Stimulated activated CD4-positive, alpha-beta T cell treated with anti-CD3 and anti-CD28 coated beads, Interleukin-2, amount 100 ng/mL, for 4 hours (primary cell): Measurements from ENCODE around the gene UMOD.

Source experiments
- DNase-seq: peaks from one replicate; pipeline ENCODE4 v3.0.0-alpha.2; 2020; ENCODE audit warnings: low read depth

UMOD gene

DNA sequence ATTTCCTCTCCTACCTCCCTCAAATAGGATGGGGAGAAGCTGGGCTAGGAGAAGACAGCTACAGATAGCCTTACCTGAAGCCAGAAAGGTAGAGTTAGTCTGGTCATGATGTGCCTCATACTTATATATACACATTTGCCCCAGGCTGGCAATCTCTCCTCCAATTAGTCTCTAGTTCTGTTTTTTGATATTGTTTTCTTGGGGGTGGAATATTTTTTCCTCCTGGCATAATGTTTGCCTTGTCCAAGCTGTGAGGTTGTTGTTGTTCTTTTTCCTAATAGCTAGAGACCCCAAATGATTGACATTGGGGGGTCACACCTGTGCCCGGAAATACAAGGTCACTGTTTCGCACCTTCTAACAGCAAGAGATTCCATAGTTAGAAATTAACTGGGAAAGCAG lies at the start of gene UMOD:
Gene UMOD (minus strand): TSS at position 101 of the 400 bp plus-strand sequence. CDS start 1,978 bp downstream, outside the sequence.
- no peak for DNase-seq

DNA sequence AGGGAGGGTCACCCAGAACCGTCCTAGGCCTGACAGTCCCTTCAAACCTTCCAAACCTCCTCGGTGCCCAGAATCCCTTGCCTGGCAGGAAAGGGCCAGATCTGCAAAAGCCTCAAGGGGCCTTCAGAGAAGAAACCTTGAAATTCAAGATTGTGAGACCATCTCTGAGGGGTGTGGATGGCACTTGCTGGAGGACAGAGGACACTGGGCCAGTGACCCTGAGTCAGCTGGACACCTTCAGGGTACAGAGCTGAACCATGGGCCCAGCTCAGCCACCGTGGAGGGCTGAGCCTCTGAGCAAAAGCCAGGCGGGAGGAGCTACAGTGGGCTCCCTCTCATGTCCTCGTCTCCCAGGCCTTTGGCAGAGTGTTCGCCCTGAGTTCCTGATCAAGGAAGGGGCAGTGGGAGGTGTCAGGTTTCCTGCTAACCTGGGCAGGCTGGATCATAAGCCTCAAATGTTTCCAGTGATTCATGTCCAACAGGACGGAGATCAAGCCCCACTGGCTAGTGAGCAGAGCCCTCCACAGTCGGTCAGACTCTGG lies 49.0 kb upstream of the UMOD start:
- no peak for DNase-seq

DNA sequence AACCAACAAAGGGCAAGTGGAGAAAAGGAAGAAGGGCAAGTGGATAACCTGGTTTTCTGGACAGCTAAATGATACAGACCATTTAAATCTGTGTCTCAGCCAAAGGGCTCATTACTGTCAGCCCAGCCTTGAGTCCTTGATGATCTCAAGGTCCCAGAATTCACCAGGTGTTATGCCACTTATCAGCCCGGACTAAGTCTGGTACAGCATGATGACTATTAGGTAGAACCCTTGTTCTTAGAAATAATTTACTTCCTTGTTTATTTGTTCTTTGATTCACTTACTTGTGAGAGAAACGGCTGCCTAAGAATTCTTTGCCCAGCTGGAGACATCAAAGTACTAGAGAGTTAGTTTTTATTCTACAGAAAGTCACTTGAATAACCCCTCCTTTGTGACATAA lies 48.6 kb upstream of the UMOD start:
- DNase-seq = no peak

DNA sequence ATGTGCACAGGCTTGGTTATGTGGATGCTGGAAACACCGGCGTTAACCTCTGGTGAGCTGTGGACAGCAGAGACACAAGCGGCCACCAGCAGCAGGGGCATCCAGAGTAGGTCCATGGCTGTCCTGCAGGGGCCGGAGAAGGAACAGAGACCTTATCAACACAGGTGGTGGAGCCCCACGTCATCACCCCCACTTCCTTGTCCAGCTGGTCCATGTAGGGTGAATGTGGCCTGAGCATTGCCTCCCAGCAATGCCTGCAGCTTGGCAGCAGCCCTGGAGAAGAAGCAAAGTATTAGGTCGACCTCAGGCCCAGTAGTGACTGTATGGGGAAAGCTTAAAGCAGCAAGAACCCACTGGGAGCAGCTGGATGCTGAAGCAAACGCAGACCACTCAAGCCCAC lies 46.7 kb upstream of the UMOD start:
- no peak for DNase-seq

DNA sequence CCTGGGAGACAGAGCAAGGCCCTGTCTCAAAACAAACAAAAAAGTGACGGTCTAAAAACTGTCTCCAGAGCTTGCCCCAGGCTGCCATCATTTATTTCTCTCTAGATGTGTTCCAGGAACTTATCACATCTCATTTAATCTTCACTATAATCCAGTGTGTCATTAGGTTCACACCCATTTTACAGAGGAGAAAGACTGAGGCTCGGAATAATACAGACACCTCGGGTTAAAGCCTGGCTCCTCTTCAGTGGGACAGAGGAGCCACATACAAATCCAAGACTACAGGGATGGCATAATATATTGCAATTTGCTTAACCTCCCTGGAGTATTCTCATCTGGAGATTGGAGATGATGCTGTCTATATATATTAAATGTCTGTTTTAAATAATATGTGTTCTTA lies 46.1 kb upstream of the UMOD start:
- no peak for DNase-seq

DNA sequence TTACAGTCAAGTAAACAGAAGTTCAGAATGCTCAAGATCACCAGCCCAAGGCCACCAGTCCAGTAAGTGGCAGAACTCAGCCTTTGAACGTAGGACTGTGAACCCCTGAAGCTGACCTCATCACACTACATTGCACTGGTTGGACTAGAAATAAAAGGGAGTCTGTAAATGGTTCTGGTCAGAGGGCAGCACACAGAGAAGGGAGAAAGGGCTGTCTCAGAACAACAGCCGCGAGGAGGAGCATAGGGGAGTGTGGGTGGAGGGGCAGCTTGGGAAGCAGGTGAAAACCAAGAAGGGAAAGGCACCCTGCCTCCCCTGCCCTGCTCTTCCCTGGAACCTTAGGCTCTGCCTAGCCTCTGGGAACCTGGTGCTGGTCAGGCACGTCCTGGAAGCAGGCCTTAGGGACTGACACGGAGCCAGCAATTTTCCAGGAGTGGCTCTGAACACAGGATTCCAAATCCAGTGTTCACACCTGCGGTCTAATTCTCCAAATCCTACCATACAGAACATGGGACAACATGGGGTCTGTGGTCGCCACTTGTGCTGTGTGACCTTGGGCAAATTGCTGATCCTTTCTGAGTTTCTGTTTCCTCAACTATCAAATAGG lies 45.1 kb upstream of the UMOD start:
- no peak for DNase-seq

DNA sequence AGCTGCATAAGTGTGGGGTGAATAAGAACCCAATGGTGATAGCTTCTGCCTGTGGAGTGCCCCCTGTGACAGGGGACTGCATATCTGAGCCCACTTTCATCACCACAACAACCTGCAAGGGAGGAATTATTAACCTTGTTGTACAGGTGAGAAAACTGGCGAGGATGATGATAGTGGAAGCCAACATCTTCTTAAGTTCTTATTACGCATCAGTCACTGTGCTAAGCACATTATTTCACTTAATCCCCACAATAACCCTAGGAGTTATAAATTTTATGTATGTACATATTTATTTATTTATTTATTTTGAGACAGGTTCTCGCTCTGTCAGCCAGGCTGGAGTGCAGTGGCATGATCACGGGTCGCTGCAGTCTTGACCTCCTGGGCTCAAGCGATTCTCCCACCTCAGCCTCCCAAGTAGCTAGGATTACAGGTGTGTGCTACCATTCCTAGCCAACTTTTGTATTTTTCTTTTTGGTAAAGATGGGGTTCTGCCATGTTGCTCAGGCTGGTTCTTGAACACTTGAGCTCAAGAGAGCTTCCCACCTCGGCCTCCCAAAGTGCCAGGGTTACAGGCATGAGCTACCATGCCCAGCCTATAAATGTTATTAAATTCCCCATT lies 44.4 kb upstream of the UMOD start:
- DNase-seq = no peak

DNA sequence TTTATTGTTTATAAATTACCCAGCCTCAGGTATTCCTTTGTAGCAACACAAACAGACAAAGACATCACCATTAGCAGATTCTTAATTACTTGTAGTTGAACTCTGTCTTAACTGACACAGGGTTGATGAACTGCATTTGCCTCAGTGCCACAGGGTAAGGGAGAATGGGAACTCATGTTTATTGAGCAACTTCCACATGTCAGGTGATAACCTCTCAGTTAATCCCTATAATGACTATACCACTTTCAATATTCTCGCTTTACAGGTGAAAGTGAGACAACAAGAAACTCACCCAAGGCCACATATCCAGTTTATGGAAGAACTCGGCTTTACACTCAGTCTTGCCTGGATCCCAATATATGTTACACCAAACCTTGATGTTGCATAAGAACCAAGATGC lies 43.4 kb upstream of the UMOD start:
- DNase-seq = no peak

DNA sequence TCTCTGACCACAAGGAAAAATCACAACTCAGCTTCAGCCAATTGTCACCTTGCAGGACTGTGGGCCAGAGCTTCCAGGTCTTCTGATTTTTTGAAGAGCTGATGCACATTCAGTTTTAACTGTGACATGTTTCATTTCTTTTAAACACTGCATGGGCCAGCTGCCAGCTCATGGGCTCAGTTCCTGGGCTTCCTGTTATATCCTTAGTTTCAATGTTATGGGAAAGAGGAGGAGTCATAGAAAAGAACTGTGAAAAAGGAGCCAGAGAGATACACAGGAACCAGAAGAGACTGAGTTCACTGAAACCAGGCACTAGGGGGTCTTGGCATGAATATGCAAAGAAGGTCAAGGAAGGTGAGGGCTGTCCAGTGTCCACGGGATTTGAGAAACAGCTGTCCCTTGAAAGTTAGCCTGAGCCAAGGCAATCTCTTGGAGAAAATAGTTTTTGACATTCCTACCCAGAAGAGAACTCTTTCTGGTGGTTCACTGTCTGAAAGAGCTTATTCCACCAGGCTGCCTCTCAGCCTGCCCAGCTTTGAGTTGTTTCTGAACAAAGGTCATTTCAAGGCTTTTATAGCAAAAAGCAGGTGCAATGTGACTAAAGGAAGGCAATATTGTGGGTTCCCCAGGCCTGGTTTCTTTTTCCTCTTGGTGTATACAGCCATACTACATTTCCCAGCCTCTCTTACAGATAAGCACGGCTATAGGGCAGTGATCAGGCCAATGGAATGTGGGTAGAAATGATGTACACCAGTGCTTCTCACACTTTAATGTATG lies 41.5 kb upstream of the UMOD start:
- DNase-seq = no peak

DNA sequence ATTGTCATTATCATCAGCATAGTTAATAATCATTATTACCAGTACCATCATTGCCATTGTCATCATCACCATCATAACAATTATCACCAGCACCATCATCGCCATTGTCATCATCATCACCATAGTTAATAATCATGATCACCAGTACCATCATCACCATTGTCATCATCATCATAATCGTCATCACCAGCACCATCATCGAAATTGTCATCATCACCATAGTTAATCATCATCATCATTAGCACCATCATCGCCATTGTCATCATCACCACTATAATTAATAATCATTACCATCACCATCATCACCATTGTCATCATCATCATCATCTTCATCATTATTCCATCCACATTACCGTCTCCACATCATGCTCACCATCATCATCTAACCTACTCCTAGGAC lies 38.5 kb upstream of the UMOD start:
- no peak for DNase-seq

DNA sequence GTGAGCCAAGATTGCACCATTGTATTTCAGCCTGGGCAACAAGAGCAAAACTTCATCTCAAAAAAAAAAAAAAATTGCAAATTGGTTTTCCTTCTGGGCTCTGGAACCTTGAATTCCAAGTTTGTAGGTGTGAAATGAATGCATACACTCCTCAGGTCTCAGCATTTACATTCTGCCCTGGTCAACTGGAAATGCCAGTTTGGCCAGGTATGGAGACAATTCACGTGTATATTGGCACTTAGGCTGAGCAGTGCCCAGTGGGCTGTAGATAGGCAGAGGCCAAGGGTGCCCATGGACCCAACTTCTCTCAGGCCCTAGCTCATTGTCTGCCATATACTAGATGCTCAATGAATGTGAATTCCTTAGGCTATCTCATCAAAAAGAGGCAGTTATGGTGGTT lies 36.3 kb upstream of the UMOD start:
- DNase-seq = no peak

DNA sequence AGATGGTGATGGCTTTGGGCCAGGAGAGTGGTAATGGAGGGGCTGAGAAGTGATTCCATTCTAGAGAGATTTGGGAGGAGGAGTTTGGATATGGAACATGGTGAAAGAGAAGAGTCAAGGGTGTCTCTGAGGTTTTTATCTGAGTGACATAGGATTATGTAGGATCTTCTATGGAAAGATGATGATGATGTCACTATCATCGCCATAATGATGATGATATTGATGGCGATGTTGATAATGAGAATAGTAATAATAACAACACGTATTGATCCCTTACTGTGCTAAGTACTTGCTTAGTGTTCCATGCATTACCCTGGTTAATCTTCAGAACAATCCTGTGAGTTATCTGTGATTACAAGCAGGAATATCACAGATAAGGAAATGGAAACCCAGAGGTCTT lies 35.5 kb upstream of the UMOD start:
- no peak for DNase-seq

DNA sequence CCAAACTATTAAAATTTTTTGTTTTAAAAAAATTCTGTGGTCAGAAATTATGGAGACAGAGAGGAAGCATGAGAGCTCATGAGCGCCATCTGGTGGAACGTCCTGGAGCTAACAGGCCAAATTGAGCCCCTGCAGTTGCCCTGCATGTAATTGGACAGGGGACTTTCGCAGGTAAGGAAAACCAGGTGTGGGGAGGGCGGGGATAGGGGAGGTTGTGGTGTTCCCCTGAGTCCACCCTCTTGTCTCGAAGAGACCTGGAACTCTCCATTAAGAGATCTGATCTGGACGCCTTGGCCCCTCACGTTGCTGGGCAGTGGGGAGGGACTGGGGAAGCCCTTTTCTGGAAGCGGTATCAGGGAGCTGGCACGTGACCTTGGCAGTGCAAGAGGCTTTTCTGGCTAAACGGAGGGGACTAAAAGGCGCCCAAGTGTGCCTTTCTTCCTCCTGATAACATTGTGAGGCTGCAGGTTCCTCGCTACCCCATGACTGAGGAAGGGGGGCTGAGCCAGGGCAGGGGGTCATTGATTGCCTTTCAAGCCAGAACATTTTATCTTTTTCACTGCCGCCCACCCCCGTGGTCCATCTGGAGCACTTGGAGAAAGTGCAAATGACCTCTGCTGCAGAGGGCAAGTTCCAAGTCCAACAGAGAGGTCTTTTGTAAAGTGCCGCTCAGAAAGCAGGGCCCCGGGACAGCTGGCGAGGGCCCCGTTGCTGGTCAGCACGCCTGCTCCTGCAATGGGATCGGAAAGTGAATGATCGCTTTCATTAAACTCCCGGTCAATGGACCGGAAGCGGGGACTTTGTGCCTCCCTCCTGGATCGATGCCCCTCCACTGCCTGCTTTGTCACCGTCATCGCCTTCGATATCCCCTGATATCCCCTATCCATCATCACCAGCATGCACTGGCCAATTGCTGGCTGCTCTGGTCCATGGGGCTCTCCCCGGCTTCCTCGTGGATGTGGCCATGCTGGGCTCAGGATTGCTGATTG lies 33.6 kb upstream of the UMOD start:
- peak; percentile 28 for DNase-seq

DNA sequence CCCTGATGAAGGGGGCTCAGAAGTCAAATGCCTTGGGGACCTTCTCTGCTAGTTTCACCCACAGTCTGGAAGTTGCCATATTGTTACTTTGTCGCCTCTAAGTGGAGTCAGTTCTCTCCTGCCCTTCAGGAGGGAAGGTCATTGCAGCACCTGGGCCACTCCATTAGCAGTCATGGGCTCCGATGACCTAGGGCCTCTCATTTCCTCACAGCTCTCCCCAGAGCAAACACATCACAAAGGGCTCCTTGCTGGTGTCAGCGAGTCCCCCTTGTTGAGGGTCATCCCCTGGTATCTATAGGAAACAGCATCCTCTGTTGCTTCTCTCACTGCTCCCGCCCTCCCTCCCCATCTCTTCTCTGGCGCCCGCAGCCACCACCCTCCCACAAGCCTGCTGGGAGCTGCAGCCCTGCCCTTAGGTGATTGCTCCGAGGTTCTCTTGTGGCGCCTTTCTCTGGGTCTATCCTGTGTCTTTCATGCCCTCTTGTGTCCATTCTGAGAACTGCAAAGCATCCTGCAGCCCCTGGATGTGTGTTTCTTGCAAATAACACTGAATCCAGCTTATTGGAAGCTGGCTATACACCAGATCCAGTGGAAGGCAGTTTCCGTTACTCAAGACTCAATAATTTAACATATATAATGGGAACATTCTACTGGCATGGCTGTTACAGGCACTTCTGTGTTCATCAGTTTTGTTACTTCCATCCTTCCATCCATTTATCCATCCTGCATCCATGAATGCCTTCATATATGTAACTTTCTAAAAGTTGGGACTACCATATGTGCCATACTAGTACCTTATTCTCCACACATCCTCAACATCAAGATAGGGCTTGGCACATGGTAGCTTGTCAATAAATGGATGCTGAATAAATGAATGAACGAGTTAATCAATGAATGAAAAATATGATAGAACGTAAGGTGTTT lies 30.9 kb upstream of the UMOD start:
- DNase-seq = peak; percentile 8

DNA sequence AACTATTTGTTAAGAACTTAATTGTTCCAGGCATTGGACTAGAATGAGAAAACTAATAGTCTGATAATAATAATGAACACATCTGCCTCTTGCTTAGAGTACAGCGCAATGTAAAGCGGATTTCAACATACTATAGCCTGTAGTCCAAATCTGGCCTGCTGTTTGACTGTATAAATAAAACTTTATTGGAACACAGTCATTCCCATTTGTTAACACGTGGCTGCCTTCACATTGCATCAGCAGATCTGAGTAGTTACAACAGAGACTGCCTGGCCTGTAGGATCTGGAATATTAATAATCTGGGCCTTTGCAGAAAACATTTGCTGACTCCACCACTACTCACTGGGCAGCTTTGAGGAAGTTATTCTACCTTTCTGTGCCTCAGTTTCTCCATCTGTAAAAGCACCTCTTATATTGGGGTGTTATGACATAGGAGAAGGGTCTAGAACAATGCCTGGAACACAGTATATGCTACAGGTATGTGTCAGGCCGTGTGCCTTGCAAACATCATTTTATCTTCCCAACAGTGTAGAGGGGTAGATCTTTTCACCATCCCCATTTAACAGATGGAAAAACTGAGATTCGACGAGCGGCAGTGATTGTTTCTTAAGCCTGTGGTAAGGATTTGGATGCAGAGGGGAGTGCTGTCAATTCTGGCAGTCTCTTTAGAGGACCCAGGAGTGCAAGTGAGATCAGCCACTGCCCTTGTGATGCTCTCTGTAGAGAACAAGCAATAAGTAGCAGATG lies 29.9 kb upstream of the UMOD start:
- DNase-seq = no peak

DNA sequence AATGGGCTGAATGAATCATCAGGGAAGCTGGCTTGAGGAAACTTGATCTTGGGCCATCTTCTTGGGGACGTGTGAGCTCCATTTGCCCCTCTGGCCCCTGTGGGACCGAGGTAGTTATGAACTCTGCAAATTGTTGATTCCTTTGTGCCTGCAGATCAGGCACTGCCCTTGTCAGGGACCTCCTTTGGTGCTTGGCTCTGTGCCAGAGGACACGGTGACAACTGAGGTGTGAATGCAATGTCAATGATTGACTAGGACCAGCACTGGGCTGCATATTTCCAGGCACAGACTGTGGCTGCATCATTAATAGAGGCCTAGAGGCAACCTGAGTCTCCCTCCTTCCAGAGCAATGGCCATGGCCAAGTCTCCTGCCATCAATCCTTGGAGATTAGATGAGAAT lies 28.3 kb upstream of the UMOD start:
- DNase-seq = no peak

DNA sequence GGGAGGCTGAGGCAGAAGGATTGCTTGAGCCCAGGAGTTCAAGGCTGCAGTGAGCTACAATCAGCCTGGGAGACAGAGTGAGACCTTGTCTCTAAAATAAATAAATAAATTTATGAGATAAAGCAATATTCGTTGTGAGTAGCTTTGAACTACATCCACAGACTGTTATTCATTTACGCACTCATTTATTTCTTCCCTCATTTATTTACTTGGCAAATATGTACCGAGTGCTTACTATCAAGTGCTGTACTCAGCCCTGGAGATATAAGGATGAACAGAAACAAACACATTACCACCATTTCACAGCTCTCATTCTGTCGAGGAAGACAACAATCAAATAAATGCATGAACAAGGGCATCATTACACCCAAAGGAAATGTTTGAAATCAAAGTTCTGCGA lies 24.7 kb upstream of the UMOD start:
- DNase-seq = no peak

DNA sequence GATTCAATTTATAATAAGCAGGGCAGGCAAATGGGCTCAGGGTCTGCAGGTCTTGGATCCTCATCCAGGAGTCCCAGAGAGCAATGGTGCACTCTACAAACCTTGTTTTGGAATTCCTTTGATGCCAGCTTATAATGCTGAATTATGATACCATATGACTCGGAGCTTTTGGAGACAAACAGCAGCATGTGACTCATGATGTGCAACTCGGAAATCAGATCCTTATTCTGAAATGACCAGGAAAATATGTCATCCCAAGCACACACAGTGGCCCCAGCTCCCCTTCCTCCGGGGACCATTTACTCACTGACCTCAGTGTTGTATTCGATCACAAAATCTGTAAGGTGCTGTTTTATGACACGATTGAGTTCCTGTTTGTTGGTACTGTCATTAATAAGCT lies 20.2 kb upstream of the UMOD start:
- DNase-seq = no peak

DNA sequence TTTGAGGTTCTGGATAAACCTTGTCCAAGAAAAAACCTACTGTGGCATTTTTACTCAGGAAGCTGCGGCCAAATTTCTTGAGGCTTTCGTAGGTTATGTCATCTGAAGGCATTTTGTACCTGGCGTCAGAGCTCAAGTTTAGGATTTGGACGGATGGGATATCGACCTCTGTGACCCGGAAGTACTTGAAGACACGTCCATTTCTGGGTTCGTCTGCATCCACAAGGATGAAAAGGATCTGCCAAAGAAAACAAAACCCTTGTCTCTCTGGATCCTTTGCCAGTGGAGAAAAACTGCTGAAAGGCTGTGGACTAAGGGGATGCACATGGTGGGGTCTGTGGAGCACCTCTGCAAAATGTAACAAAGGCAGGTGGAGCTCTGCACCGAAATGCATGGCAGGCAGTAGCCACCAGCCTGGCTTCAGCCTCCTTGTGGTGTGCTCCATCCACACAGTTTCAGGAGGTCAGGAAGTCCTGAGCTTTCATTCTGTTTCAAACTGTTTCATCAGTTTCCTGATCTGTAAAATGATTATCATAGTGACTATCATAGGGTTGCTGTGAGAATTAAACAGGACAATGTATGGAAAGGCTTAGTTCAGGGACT lies 17.0 kb upstream of the UMOD start:
- no peak for DNase-seq

DNA sequence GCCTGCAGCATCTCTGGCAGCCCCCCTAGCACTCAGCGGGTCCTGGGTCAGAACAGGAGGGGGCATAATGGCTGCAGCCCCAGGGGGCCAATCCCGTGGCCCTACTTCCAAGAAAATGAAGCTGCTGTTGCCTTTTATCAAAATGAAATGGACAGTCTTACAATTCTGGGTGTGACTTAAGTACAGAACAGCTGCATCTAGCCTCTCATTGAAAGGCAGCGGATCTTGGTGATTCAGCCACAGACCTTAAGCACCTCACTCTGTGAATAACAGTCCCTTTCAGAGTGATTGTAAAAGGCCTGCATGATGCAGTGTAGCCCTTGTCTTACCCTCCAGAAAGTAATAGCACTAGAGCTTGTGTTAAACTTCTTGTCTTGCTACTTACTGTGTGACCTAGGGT lies 11.5 kb upstream of the UMOD start:
- no peak for DNase-seq
